ENCODE data around the gene CYB5RL.

Gene CYB5RL

GRCh38 chr1:54152696-54153095, 47.1 kb downstream of the CYB5RL start, which contains the start of gene CDCP2:
TSS of gene CDCP2 (minus strand) at chr1:54153000. CDS start at chr1:54152922, 78 bp downstream.
- H3K4me3 ChIP-seq (replicated peaks; ENCODE audit: low read depth, low read length), result no peak within 1 kb of the TSS
- no peak for DNase-seq (ENCODE audit: extremely low read depth, insufficient read length)

GRCh38 chr1:54151013-54151412, 48.8 kb downstream of the CYB5RL start:
- Histone ChIP-seq H3K27me3 (replicated peaks; ENCODE audit: control insufficient read depth, insufficient read depth, low read length) (no peaks in the 10 kb centered on the region), H3K4me3 (replicated peaks; ENCODE audit: low read depth, low read length) (no peak overlapping the region), H3K36me3 (ENCODE audit: control insufficient read depth, insufficient read depth, low read length) (no peaks in the 10 kb centered on the region)
- DNase-seq (ENCODE audit: extremely low read depth, insufficient read length), result no peak
- TF ChIP-seq CTCF (IDR thresholded peaks at IDR 0.05; ENCODE audit: insufficient read depth, low read length, poor library complexity, severe bottlenecking), result no peak

More at GRCh38 chr1:54152696-54153095, 47.1 kb downstream of the CYB5RL start, which contains the start of gene CDCP2:
- TF ChIP-seq CTCF (IDR thresholded peaks at IDR 0.05; ENCODE audit: insufficient read depth, low read length, poor library complexity, severe bottlenecking), result no peak
- H3K36me3 ChIP-seq (ENCODE audit: control insufficient read depth, insufficient read depth, low read length), result no peaks in the 10 kb centered on the region
- no peaks in the 10 kb centered on the region for H3K27me3 ChIP-seq (replicated peaks; ENCODE audit: control insufficient read depth, insufficient read depth, low read length)
